Measurements from ENCODE around the gene RAB11FIP4.

- no peak for TF ChIP-seq ATF3 (CRISPR knock-in tag; conservative IDR thresholded peaks at IDR 0.05)
- TF ChIP-seq CTCF (IDR thresholded peaks at IDR 0.05) = no peak
- TF ChIP-seq MAX (CRISPR knock-in tag; IDR thresholded peaks at IDR 0.05) = no peak
- no peak for TF ChIP-seq SP1 (CRISPR knock-in tag; conservative IDR thresholded peaks at IDR 0.05)
- TF ChIP-seq ATF2 (CRISPR knock-in tag; IDR thresholded peaks at IDR 0.05; ENCODE audit: borderline replicate concordance, low read depth) = no peak
- TF ChIP-seq ZNF317 (CRISPR knock-in tag; IDR thresholded peaks at IDR 0.05; ENCODE audit: borderline replicate concordance, low read depth) = no peak
- no peak for TF ChIP-seq KAT7 (CRISPR knock-in tag; IDR thresholded peaks at IDR 0.05; ENCODE audit: borderline replicate concordance)
These were observed 106.7 kb downstream of the RAB11FIP4 start for GRCh38 chr17:31497994-31498826.

Data from WTC11 (cell line).